Thyroid gland (tissue), 4 donors: ENCODE data around the gene PPOX.

Source experiments
- POLR2A ChIP-seq, 2 donors: fragments of 450-650 bp; IDR thresholded peaks; one replicate each; pipeline ENCODE4 v1.6.1; 2017; ENCODE audit warnings: antibody characterized with exemption in 2 of 2, mild to moderate bottlenecking in 2 of 2, moderate library complexity in 1 of 2
- TF ChIP-seq, protein P1 (sequence below), 6 experiments: fragments of 200-600 bp in 3 of 6; fragments of 450-650 bp in 3 of 6; sonication (generic) in 3 of 6; IDR thresholded peaks; one replicate each; pipeline ENCODE4 v1.5.1; 2016 to 2019; ENCODE audit warnings: antibody characterized with exemption in 6 of 6, mild to moderate bottlenecking in 2 of 6, inconsistent platforms in 1 of 6, moderate library complexity in 1 of 6

DNA sequence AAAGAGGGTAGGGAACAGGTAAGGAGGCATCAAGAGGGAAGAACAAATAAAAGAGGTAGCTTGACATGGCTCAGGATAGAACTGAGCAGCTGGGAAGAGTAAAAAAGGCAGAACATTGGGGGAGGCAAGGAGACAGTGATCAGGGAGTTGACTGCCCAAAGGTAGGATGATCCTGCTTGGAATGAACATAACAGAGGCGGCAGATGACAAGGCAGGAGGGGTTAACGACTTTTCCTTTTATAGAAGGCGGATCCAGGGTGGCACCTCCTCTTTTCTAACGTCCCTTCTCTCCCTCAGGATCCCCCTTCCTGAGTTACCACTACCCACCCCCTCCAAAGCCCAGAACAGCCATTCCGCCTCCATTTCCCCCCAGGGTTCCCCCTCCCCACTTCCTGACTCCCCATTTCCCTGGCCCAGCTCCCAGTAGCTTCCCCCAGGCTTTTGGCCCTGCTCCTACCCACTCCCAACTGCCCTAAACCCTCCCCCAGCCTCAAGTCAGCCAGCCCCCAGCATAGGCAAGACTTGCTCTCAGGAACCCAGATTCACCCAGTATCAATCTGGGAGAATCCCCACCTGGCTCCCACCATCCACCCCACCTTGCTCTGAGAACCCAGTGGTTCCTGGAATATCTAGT lies 33.4 kb downstream of the PPOX start:
- TF ChIP-seq, protein P1, sequence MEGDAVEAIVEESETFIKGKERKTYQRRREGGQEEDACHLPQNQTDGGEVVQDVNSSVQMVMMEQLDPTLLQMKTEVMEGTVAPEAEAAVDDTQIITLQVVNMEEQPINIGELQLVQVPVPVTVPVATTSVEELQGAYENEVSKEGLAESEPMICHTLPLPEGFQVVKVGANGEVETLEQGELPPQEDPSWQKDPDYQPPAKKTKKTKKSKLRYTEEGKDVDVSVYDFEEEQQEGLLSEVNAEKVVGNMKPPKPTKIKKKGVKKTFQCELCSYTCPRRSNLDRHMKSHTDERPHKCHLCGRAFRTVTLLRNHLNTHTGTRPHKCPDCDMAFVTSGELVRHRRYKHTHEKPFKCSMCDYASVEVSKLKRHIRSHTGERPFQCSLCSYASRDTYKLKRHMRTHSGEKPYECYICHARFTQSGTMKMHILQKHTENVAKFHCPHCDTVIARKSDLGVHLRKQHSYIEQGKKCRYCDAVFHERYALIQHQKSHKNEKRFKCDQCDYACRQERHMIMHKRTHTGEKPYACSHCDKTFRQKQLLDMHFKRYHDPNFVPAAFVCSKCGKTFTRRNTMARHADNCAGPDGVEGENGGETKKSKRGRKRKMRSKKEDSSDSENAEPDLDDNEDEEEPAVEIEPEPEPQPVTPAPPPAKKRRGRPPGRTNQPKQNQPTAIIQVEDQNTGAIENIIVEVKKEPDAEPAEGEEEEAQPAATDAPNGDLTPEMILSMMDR (IDR thresholded peaks at IDR 0.05), result no peak
- TF ChIP-seq POLR2A (IDR thresholded peaks at IDR 0.05), result no peak
